ENCODE measurements around the gene MED1.
"Not testable (repeated sequence)": the region's sequence is repeated elsewhere in the genome, so short reads cannot be mapped to it uniquely, and the experiment has no call there.

The MED1 gene

GRCh38 chr17:39450847-39451581 is at the start of gene MED1:
MED1 (minus strand) TSS chr17:39451263; CDS start chr17:39451062, 201 bp downstream.
- Histone ChIP-seq H3K4me3 (ENCODE audit: low read length) (peak within 1 kb of the TSS; percentile 98), H3K27ac (ENCODE audit: low read length) (peak within 1 kb of the TSS; percentile 99), H3K27me3 (ENCODE audit: control insufficient read depth, insufficient read depth, low read length) (no peaks in the 10 kb centered on the region), H3K9me3 (ENCODE audit: control insufficient read depth, low read depth, low read length) (no peaks in the 10 kb centered on the region), H3K36me3 (ENCODE audit: control insufficient read depth, low read depth, low read length) (peaks cover 11% of the 10 kb centered on the region), H3K9ac (ENCODE audit: low read length) (peak within 1 kb of the TSS; percentile 100), H3K4me1 (ENCODE audit: control insufficient read depth, low read depth, low read length) (peaks cover 3% of the 10 kb centered on the region)

- not testable (repeated sequence) for H3K9me3 ChIP-seq (ENCODE audit: control insufficient read depth, low read depth, low read length); H3K27ac ChIP-seq (ENCODE audit: low read length); H3K4me3 ChIP-seq (ENCODE audit: low read length); H3K4me1 ChIP-seq (ENCODE audit: control insufficient read depth, low read depth, low read length); H3K9ac ChIP-seq (ENCODE audit: low read length); H3K27me3 ChIP-seq (ENCODE audit: control insufficient read depth, insufficient read depth, low read length)
- H3K36me3 ChIP-seq (ENCODE audit: control insufficient read depth, low read depth, low read length) = peaks cover 71% of the 10 kb centered on the region
Observed at GRCh38 chr17:39496921-39497320, 45.9 kb upstream of the MED1 start.

GRCh38 chr17:39487946-39488345 is 36.9 kb upstream of the MED1 start:
- H3K27ac ChIP-seq (ENCODE audit: low read length) = no peak overlapping the region
- no peak overlapping the region for H3K9ac ChIP-seq (ENCODE audit: low read length)
- H3K4me1 ChIP-seq (ENCODE audit: control insufficient read depth, low read depth, low read length) = no peaks in the 10 kb centered on the region
- no peaks in the 10 kb centered on the region for H3K9me3 ChIP-seq (ENCODE audit: control insufficient read depth, low read depth, low read length)
- H3K36me3 ChIP-seq (ENCODE audit: control insufficient read depth, low read depth, low read length) = peaks cover 30% of the 10 kb centered on the region
- H3K27me3 ChIP-seq (ENCODE audit: control insufficient read depth, insufficient read depth, low read length) = no peaks in the 10 kb centered on the region
- no peak overlapping the region for H3K4me3 ChIP-seq (ENCODE audit: low read length)

- H3K27me3 ChIP-seq (ENCODE audit: control insufficient read depth, insufficient read depth, low read length); H3K4me3 ChIP-seq (ENCODE audit: low read length); H3K27ac ChIP-seq (ENCODE audit: low read length); H3K4me1 ChIP-seq (ENCODE audit: control insufficient read depth, low read depth, low read length); H3K9ac ChIP-seq (ENCODE audit: low read length); H3K9me3 ChIP-seq (ENCODE audit: control insufficient read depth, low read depth, low read length): not testable (repeated sequence)
- peaks cover 26% of the 10 kb centered on the region for H3K36me3 ChIP-seq (ENCODE audit: control insufficient read depth, low read depth, low read length)
Observed at GRCh38 chr17:39487490-39487889, 36.4 kb upstream of the MED1 start.

- no peak overlapping the region for H3K27ac ChIP-seq (ENCODE audit: low read length)
- peaks cover 20% of the 10 kb centered on the region for H3K36me3 ChIP-seq (ENCODE audit: control insufficient read depth, low read depth, low read length)
- H3K27me3 ChIP-seq (ENCODE audit: control insufficient read depth, insufficient read depth, low read length) = no peaks in the 10 kb centered on the region
- H3K4me1 ChIP-seq (ENCODE audit: control insufficient read depth, low read depth, low read length) = no peaks in the 10 kb centered on the region
- H3K9ac ChIP-seq (ENCODE audit: low read length) = no peak overlapping the region
- no peak overlapping the region for H3K4me3 ChIP-seq (ENCODE audit: low read length)
- no peaks in the 10 kb centered on the region for H3K9me3 ChIP-seq (ENCODE audit: control insufficient read depth, low read depth, low read length)
Observed at GRCh38 chr17:39486242-39486641, 35.2 kb upstream of the MED1 start.

- no peak overlapping the region for H3K27ac ChIP-seq (ENCODE audit: low read length)
- H3K9me3 ChIP-seq (ENCODE audit: control insufficient read depth, low read depth, low read length) = no peaks in the 10 kb centered on the region
- peaks cover 15% of the 10 kb centered on the region for H3K36me3 ChIP-seq (ENCODE audit: control insufficient read depth, low read depth, low read length)
- H3K27me3 ChIP-seq (ENCODE audit: control insufficient read depth, insufficient read depth, low read length) = no peaks in the 10 kb centered on the region
- no peak overlapping the region for H3K9ac ChIP-seq (ENCODE audit: low read length)
- H3K4me1 ChIP-seq (ENCODE audit: control insufficient read depth, low read depth, low read length) = no peaks in the 10 kb centered on the region
- no peak overlapping the region for H3K4me3 ChIP-seq (ENCODE audit: low read length)
Observed at GRCh38 chr17:39485555-39485954, 34.5 kb upstream of the MED1 start.

GRCh38 chr17:39484178-39484577 is 33.1 kb upstream of the MED1 start:
- H3K9me3 ChIP-seq (ENCODE audit: control insufficient read depth, low read depth, low read length) = no peaks in the 10 kb centered on the region
- H3K9ac ChIP-seq (ENCODE audit: low read length) = no peak overlapping the region
- no peak overlapping the region for H3K4me3 ChIP-seq (ENCODE audit: low read length)
- H3K36me3 ChIP-seq (ENCODE audit: control insufficient read depth, low read depth, low read length) = peaks cover 15% of the 10 kb centered on the region
- no peaks in the 10 kb centered on the region for H3K27me3 ChIP-seq (ENCODE audit: control insufficient read depth, insufficient read depth, low read length)
- no peaks in the 10 kb centered on the region for H3K4me1 ChIP-seq (ENCODE audit: control insufficient read depth, low read depth, low read length)
- no peak overlapping the region for H3K27ac ChIP-seq (ENCODE audit: low read length)

GRCh38 chr17:39483506-39483905 is 32.4 kb upstream of the MED1 start:
- no peak overlapping the region for H3K9ac ChIP-seq (ENCODE audit: low read length)
- peaks cover 16% of the 10 kb centered on the region for H3K36me3 ChIP-seq (ENCODE audit: control insufficient read depth, low read depth, low read length)
- no peaks in the 10 kb centered on the region for H3K27me3 ChIP-seq (ENCODE audit: control insufficient read depth, insufficient read depth, low read length)
- no peak overlapping the region for H3K4me3 ChIP-seq (ENCODE audit: low read length)
- no peaks in the 10 kb centered on the region for H3K4me1 ChIP-seq (ENCODE audit: control insufficient read depth, low read depth, low read length)
- no peak overlapping the region for H3K27ac ChIP-seq (ENCODE audit: low read length)
- H3K9me3 ChIP-seq (ENCODE audit: control insufficient read depth, low read depth, low read length) = no peaks in the 10 kb centered on the region

GRCh38 chr17:39479631-39480030 is 28.6 kb upstream of the MED1 start:
- H3K4me3 ChIP-seq (ENCODE audit: low read length); H3K9me3 ChIP-seq (ENCODE audit: control insufficient read depth, low read depth, low read length); H3K4me1 ChIP-seq (ENCODE audit: control insufficient read depth, low read depth, low read length); H3K27ac ChIP-seq (ENCODE audit: low read length); H3K9ac ChIP-seq (ENCODE audit: low read length); H3K27me3 ChIP-seq (ENCODE audit: control insufficient read depth, insufficient read depth, low read length): not testable (repeated sequence)
- peaks cover 12% of the 10 kb centered on the region for H3K36me3 ChIP-seq (ENCODE audit: control insufficient read depth, low read depth, low read length)

- Histone ChIP-seq H3K36me3 (ENCODE audit: control insufficient read depth, low read depth, low read length) (peaks cover 39% of the 10 kb centered on the region), H3K27me3 (ENCODE audit: control insufficient read depth, insufficient read depth, low read length) (no peaks in the 10 kb centered on the region), H3K27ac (ENCODE audit: low read length) (no peak overlapping the region), H3K4me3 (ENCODE audit: low read length) (no peak overlapping the region), H3K4me1 (ENCODE audit: control insufficient read depth, low read depth, low read length) (no peaks in the 10 kb centered on the region), H3K9ac (ENCODE audit: low read length) (no peak overlapping the region), H3K9me3 (ENCODE audit: control insufficient read depth, low read depth, low read length) (no peaks in the 10 kb centered on the region)
Observed at GRCh38 chr17:39473310-39473709, 22.2 kb upstream of the MED1 start.

- H3K27ac ChIP-seq (ENCODE audit: low read length); H3K9me3 ChIP-seq (ENCODE audit: control insufficient read depth, low read depth, low read length); H3K4me1 ChIP-seq (ENCODE audit: control insufficient read depth, low read depth, low read length); H3K4me3 ChIP-seq (ENCODE audit: low read length); H3K9ac ChIP-seq (ENCODE audit: low read length); H3K27me3 ChIP-seq (ENCODE audit: control insufficient read depth, insufficient read depth, low read length): not testable (repeated sequence)
- H3K36me3 ChIP-seq (ENCODE audit: control insufficient read depth, low read depth, low read length) = peaks cover 31% of the 10 kb centered on the region
Observed at GRCh38 chr17:39468610-39469009, 17.5 kb upstream of the MED1 start.

- not testable (repeated sequence) for H3K27ac ChIP-seq (ENCODE audit: low read length); H3K36me3 ChIP-seq (ENCODE audit: control insufficient read depth, low read depth, low read length); H3K4me1 ChIP-seq (ENCODE audit: control insufficient read depth, low read depth, low read length); H3K27me3 ChIP-seq (ENCODE audit: control insufficient read depth, insufficient read depth, low read length); H3K9me3 ChIP-seq (ENCODE audit: control insufficient read depth, low read depth, low read length)
- peak overlapping the region; percentile 99 for H3K4me3 ChIP-seq (ENCODE audit: low read length)
- peak overlapping the region; percentile 99 for H3K9ac ChIP-seq (ENCODE audit: low read length)
Observed at GRCh38 chr17:39464639-39465181, 13.6 kb upstream of the MED1 start.

Measured in iPS-18a (cell line).